ENCODE data around the gene RNF214. TPM values are rescaled to one million over a fixed set of nuclear protein-coding genes. Genes with fewer than 3 reads are reported as not detected.
A peak's percentile ranks its signal among the peaks of the same experiment; 100 is the strongest.
"Not testable (repeated sequence)": the region's sequence is repeated elsewhere in the genome, so short reads cannot be mapped to it uniquely, and the experiment has no call there.

Gene RNF214
- 13.4 and 14.7 TPM in 2 replicates for total RNA-seq

DNA sequence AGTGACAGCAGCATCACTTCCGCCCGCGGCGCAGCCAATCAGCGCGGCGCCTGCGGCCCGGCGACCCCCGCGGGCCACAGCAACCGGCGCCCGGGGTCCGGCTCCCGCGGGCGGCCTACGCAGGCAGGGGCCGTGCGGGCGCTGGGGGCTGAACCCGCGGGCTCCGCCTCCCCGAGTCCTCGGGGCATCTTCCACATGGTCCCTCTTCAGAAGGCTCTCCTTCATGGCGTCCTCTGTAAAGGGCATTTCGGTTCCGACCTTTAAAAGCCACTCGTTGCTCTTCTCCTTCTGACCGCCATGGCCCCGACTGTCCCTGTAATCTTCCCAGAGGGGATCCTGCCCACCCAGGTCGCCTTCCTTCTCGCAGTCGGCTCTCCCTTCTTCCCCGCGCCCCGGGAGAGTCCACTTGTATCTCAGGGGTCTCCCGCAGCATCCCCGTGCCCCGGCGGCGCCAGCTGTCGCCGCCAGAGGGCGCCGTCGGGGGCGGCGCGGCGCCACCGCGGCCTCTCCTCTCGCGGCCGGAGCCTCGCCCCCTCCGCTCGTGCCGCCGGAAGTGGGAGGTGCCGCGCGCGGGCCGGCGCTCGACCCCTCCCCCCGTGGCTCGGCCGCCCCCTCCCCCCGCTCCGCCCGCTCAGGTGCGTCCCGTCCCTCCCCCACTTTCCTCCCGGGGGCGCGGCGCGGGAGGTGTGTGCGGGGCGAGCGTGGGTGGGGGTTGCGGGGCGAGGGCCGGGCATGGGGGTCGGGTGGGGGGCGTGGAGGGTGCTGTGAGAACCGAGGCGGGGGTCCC lies at the start of gene RNF214:
RNF214 (plus strand) TSS at position 580 of the 787 bp plus-strand sequence. CDS start 1,602 bp downstream, outside the sequence.
- no peaks in the 10 kb centered on the region for H3K9me3 ChIP-seq (ENCODE audit: low read depth, low read length)
- peaks cover 67% of the 10 kb centered on the region for H3K79me2 ChIP-seq (ENCODE audit: insufficient read depth, low read length)
- peak within 1 kb of the TSS; percentile 95 for H3K4me2 ChIP-seq (ENCODE audit: insufficient read depth, low read length)
- no peaks in the 10 kb centered on the region for H3K27me3 ChIP-seq (ENCODE audit: insufficient read depth, low read length)
- peaks cover 33% of the 10 kb centered on the region for H3K4me1 ChIP-seq (ENCODE audit: insufficient read depth, low read length)
- peaks cover 28% of the 10 kb centered on the region for H3K36me3 ChIP-seq (ENCODE audit: insufficient read depth, low read length)
- peak within 1 kb of the TSS; percentile 78 for H3K27ac ChIP-seq (ENCODE audit: low read depth, low read length)
- H3K4me3 ChIP-seq (ENCODE audit: insufficient read depth, low read length): peak within 1 kb of the TSS; percentile 94
- peak; percentile 100 for DNase-seq (ENCODE audit: insufficient read length, low spot score, missing footprints)
- H2AFZ ChIP-seq (ENCODE audit: low read length): peak within 1 kb of the TSS; percentile 86
- peak; percentile 65 for TF ChIP-seq CTCF (IDR thresholded peaks at IDR 0.05; ENCODE audit: extremely low read depth, low read depth, low read length)
- H4K20me1 ChIP-seq (ENCODE audit: insufficient read depth, low read length): peaks cover 16% of the 10 kb centered on the region

DNA sequence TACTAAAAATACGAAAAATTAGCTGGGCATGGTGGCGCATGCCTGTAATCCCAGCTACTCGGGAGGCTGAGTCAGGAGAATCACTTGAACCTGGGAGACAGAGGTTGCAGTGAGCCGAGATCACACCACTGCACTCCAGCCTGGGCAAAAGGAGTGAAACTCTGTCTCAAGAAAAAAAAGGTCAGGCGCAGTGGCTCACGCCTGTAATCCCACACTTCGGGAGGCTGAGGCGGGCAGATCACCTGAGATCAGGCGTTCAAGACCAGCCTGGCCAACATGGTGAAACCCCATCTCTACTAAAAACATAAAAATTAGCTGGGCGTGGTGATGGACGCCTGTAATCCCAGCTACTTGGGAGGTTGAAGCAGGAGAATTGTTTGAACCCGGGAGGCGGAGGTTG lies 49.3 kb upstream of the RNF214 start:
- H3K9me3 ChIP-seq (ENCODE audit: low read depth, low read length); H3K27ac ChIP-seq (ENCODE audit: low read depth, low read length); H2AFZ ChIP-seq (ENCODE audit: low read length); H3K4me3 ChIP-seq (ENCODE audit: insufficient read depth, low read length); H3K27me3 ChIP-seq (ENCODE audit: insufficient read depth, low read length); DNase-seq (ENCODE audit: insufficient read length, low spot score, missing footprints); H4K20me1 ChIP-seq (ENCODE audit: insufficient read depth, low read length); H3K4me2 ChIP-seq (ENCODE audit: insufficient read depth, low read length): not testable (repeated sequence)
- peaks cover 44% of the 10 kb centered on the region for H3K36me3 ChIP-seq (ENCODE audit: insufficient read depth, low read length)
- H3K4me1 ChIP-seq (ENCODE audit: insufficient read depth, low read length): peaks cover 20% of the 10 kb centered on the region
- H3K79me2 ChIP-seq (ENCODE audit: insufficient read depth, low read length): peaks cover 10% of the 10 kb centered on the region

- peaks cover 51% of the 10 kb centered on the region for H3K36me3 ChIP-seq (ENCODE audit: insufficient read depth, low read length)
- no peaks in the 10 kb centered on the region for H3K9me3 ChIP-seq (ENCODE audit: low read depth, low read length)
- peak; percentile 72 for DNase-seq (ENCODE audit: insufficient read length, low spot score, missing footprints)
- H3K79me2 ChIP-seq (ENCODE audit: insufficient read depth, low read length): peaks cover 10% of the 10 kb centered on the region
- no peak overlapping the region for H3K4me3 ChIP-seq (ENCODE audit: insufficient read depth, low read length)
- H3K4me1 ChIP-seq (ENCODE audit: insufficient read depth, low read length): peaks cover 17% of the 10 kb centered on the region
- H4K20me1 ChIP-seq (ENCODE audit: insufficient read depth, low read length): no peaks in the 10 kb centered on the region
- H3K4me2 ChIP-seq (ENCODE audit: insufficient read depth, low read length): no peak overlapping the region
- TF ChIP-seq CTCF (IDR thresholded peaks at IDR 0.05; ENCODE audit: extremely low read depth, low read depth, low read length): no peak
- no peaks in the 10 kb centered on the region for H3K27me3 ChIP-seq (ENCODE audit: insufficient read depth, low read length)
- H3K27ac ChIP-seq (ENCODE audit: low read depth, low read length): no peak overlapping the region
- H2AFZ ChIP-seq (ENCODE audit: low read length): no peak overlapping the region
Measured at GRCh38 chr11:117183724-117184349, 48.6 kb upstream of the RNF214 start.

DNA sequence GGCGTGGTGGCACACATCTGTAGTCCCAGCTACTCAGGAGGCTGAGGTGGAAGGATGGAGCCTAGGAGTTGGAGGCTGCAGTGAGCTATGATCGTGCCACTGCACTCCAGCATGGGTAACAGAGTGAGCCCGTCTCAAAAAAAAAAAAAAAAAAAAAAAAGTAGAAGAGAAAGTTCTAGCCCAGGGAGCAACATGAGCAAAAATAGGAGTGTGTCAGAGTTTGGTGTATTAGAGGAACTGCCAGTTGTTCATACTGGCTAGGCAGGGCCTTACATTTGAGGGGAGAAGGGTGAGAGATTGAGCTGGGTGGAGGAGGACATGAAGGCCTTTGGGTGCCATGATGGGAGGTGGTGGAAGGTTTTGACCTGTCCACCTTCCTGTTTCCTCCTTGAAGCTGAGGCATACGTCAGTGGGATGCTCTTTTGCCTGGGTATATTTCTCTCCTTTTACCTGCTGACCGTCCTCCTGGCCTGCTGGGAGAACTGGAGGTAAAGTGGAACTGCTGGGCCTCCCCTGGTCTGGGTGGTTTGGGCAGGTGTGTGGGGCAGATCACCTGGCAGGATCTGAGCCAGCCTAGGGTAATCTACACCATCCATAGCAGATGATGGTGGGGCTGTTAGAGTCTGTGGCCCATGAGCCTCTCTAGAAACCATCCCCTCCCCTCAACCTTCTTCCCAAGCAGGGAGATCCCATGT lies 46.6 kb upstream of the RNF214 start:
- DNase-seq (ENCODE audit: insufficient read length, low spot score, missing footprints): peak; percentile 46
- Histone ChIP-seq H3K27ac (ENCODE audit: low read depth, low read length) (no peak overlapping the region), H3K4me3 (ENCODE audit: insufficient read depth, low read length) (no peak overlapping the region), H3K9me3 (ENCODE audit: low read depth, low read length) (no peaks in the 10 kb centered on the region), H3K27me3 (ENCODE audit: insufficient read depth, low read length) (no peaks in the 10 kb centered on the region), H3K36me3 (ENCODE audit: insufficient read depth, low read length) (peaks cover 70% of the 10 kb centered on the region), H3K4me1 (ENCODE audit: insufficient read depth, low read length) (peaks cover 3% of the 10 kb centered on the region), H3K4me2 (ENCODE audit: insufficient read depth, low read length) (no peak overlapping the region), H2AFZ (ENCODE audit: low read length) (no peak overlapping the region), H3K79me2 (ENCODE audit: insufficient read depth, low read length) (peaks cover 2% of the 10 kb centered on the region), H4K20me1 (ENCODE audit: insufficient read depth, low read length) (peaks cover 4% of the 10 kb centered on the region)
- no peak for TF ChIP-seq CTCF (IDR thresholded peaks at IDR 0.05; ENCODE audit: extremely low read depth, low read depth, low read length)

Measured in osteoblast (primary cell).